Activated CD4-positive, alpha-beta T cell treated with anti-CD3 and anti-CD28 coated beads, Interleukin-2, amount 10 ng/mL, durations not matched to agents 7 days and 5 days (primary cell): Measurements from ENCODE around the gene CEPT1. TPM values are rescaled to one million over a fixed set of nuclear protein-coding genes. Genes with fewer than 3 reads are reported as not detected.
"Not testable (repeated sequence)": the region's sequence is repeated elsewhere in the genome, so short reads cannot be mapped to it uniquely, and the experiment has no call there.

Experiments used
- CTCF ChIA-PET: fragments of 350-600 bp; sonication (Branson Sonifier 250); formaldehyde crosslinking; loops from one replicate; lab custom pipeline; 2021; ENCODE audit warnings: antibody characterized with exemption; lab: Charles Lee
- POLR2A ChIA-PET: fragments of 350-600 bp; sonication (Branson Sonifier 250); formaldehyde crosslinking; loops from one replicate; lab custom pipeline; 2021; ENCODE audit warnings: antibody characterized with exemption; lab: Charles Lee
- DNase-seq: peaks from one replicate; pipeline ENCODE4 v3.0.0-alpha.2; 2020
- H3K27ac Mint-ChIP-seq: one replicate; pipeline ENCODE4 v1.8.0; 2021; ENCODE audit warnings: mild to moderate bottlenecking, moderate library complexity, mixed read lengths
- H3K27me3 Mint-ChIP-seq: one replicate; pipeline ENCODE4 v1.8.0; 2021; ENCODE audit warnings: mixed read lengths
- H3K36me3 Mint-ChIP-seq: one replicate; pipeline ENCODE4 v1.8.0; 2021; ENCODE audit warnings: low read depth, mixed read lengths
- H3K4me1 Mint-ChIP-seq: one replicate; pipeline ENCODE4 v1.8.0; 2021; ENCODE audit warnings: mixed read lengths
- H3K4me3 Mint-ChIP-seq: one replicate; pipeline ENCODE4 v1.8.0; 2021; ENCODE audit warnings: mild to moderate bottlenecking, moderate library complexity, mixed read lengths
- H3K9me3 Mint-ChIP-seq: one replicate; pipeline ENCODE4 v1.8.0; 2021; ENCODE audit warnings: mixed read lengths
- total RNA-seq, 2 experiments: library from RNA; stranded (reverse); gene quantifications; one replicate each; pipeline ENCODE4 v1.2.3, GENCODE V29; 2021

CEPT1 gene
- total RNA-seq, 2 experiments from 2014 or later: 42.1 to 50.2 TPM

- Mint-ChIP-seq H3K4me3 (peak overlapping the region; percentile 100), H3K36me3 (peaks cover 16% of the 10 kb centered on the region), H3K4me1 (peaks cover 80% of the 10 kb centered on the region), H3K27ac (peak overlapping the region; percentile 84), H3K27me3 (no peaks in the 10 kb centered on the region), H3K9me3 (peaks cover 3% of the 10 kb centered on the region)
- no peak for DNase-seq
- CTCF ChIA-PET: interaction anchor here (0.6 kb wide), 1 partner anchor 1183 kb away, joined by 3 read pairs; no protein-coding TSS in a partner anchor
- POLR2A ChIA-PET: no interaction called here
Observed at GRCh38 chr1:111204983-111205713, 65.1 kb downstream of the CEPT1 start.

GRCh38 chr1:111205714-111206050, 65.7 kb downstream of the CEPT1 start:
- Mint-ChIP-seq H3K4me1 (peaks cover 82% of the 10 kb centered on the region), H3K27ac (no peak overlapping the region), H3K36me3 (peaks cover 11% of the 10 kb centered on the region), H3K9me3 (peaks cover 5% of the 10 kb centered on the region), H3K4me3 (peak overlapping the region; percentile 100), H3K27me3 (no peaks in the 10 kb centered on the region)
- no peak for DNase-seq
- POLR2A ChIA-PET: no interaction called here
- CTCF ChIA-PET: interaction anchor here (2.1 kb wide), 1 partner anchor 14 kb away, joined by 4 read pairs; no protein-coding TSS in a partner anchor

- no peaks in the 10 kb centered on the region for H3K27me3 Mint-ChIP-seq
- H3K4me3 Mint-ChIP-seq: no peak overlapping the region
- ChIA-PET POLR2A (no interaction called here), CTCF (interaction anchor here (0.7 to 1.4 kb wide), 3 partner anchors 12 to 17 kb away, joined by 3 read pairs; no protein-coding TSS in a partner anchor)
- peaks cover 73% of the 10 kb centered on the region for H3K4me1 Mint-ChIP-seq
- peaks cover 5% of the 10 kb centered on the region for H3K9me3 Mint-ChIP-seq
- peaks cover 13% of the 10 kb centered on the region for H3K36me3 Mint-ChIP-seq
- DNase-seq: no peak
- no peak overlapping the region for H3K27ac Mint-ChIP-seq
Observed at GRCh38 chr1:111208921-111209320, 68.9 kb downstream of the CEPT1 start.

GRCh38 chr1:111209622-111210021, 69.6 kb downstream of the CEPT1 start:
- no peak for DNase-seq
- H3K4me1 Mint-ChIP-seq: peaks cover 79% of the 10 kb centered on the region
- POLR2A ChIA-PET: no interaction called here
- peaks cover 5% of the 10 kb centered on the region for H3K9me3 Mint-ChIP-seq
- CTCF ChIA-PET: interaction anchor here (0.7 to 1.4 kb wide), 2 partner anchors 13 to 16 kb away, joined by 3 read pairs; no protein-coding TSS in a partner anchor
- H3K4me3 Mint-ChIP-seq: no peak overlapping the region
- H3K36me3 Mint-ChIP-seq: peaks cover 13% of the 10 kb centered on the region
- no peaks in the 10 kb centered on the region for H3K27me3 Mint-ChIP-seq
- no peak overlapping the region for H3K27ac Mint-ChIP-seq

GRCh38 chr1:111211921-111212320, 71.9 kb downstream of the CEPT1 start:
- no peak for DNase-seq
- Mint-ChIP-seq H3K27ac (no peak overlapping the region), H3K4me3 (no peak overlapping the region), H3K9me3 (peaks cover 5% of the 10 kb centered on the region), H3K36me3 (peaks cover 12% of the 10 kb centered on the region), H3K27me3 (no peaks in the 10 kb centered on the region), H3K4me1 (peaks cover 81% of the 10 kb centered on the region)
- POLR2A ChIA-PET: interaction anchor here (0.5 kb wide), 1 partner anchor 9 kb away, joined by 4 read pairs; no protein-coding TSS in a partner anchor
- CTCF ChIA-PET: interaction anchor here (1.5 kb wide), 1 partner anchor 14 kb away, joined by 3 read pairs; no protein-coding TSS in a partner anchor

- no peak overlapping the region for H3K4me3 Mint-ChIP-seq
- no peak for DNase-seq
- CTCF ChIA-PET: interaction anchor here (0.6 kb wide), 1 partner anchor 213 kb away, joined by 5 read pairs; no protein-coding TSS in a partner anchor
- POLR2A ChIA-PET: no interaction called here
- peaks cover 17% of the 10 kb centered on the region for H3K36me3 Mint-ChIP-seq
- peaks cover 85% of the 10 kb centered on the region for H3K4me1 Mint-ChIP-seq
- H3K27me3 Mint-ChIP-seq: no peaks in the 10 kb centered on the region
- H3K27ac Mint-ChIP-seq: peak overlapping the region; percentile 93
- peaks cover 7% of the 10 kb centered on the region for H3K9me3 Mint-ChIP-seq
Observed at GRCh38 chr1:111212634-111213335, 72.8 kb downstream of the CEPT1 start.

- H3K4me3 Mint-ChIP-seq: peak overlapping the region; percentile 13
- H3K36me3 Mint-ChIP-seq: peaks cover 21% of the 10 kb centered on the region
Observed at GRCh38 chr1:111213412-111213811, 73.4 kb downstream of the CEPT1 start.

GRCh38 chr1:111214074-111214801, 74.2 kb downstream of the CEPT1 start:
- Mint-ChIP-seq H3K4me3 (peak overlapping the region; percentile 60), H3K36me3 (peaks cover 23% of the 10 kb centered on the region), H3K4me1 (peaks cover 87% of the 10 kb centered on the region), H3K27ac (peak overlapping the region; percentile 93), H3K27me3 (no peaks in the 10 kb centered on the region), H3K9me3 (peaks cover 6% of the 10 kb centered on the region)
- CTCF ChIA-PET: interaction anchor here (0.6 to 3.3 kb wide), 8 partner anchors 9 to 243 kb away, joined by 3 to 24 read pairs (median 4); partner anchors contain the start of gene CHI3L2
- no peak for DNase-seq
- POLR2A ChIA-PET: interaction anchor here (0.6 to 2.6 kb wide), 4 partner anchors 10 to 402 kb away, joined by 3 to 32 read pairs (median 4); partner anchors contain the start of gene DENND2D

More at GRCh38 chr1:111213412-111213811, 73.4 kb downstream of the CEPT1 start:
- Mint-ChIP-seq H3K4me1 (peaks cover 85% of the 10 kb centered on the region), H3K27me3 (no peaks in the 10 kb centered on the region), H3K9me3 (peaks cover 6% of the 10 kb centered on the region), H3K27ac (peak overlapping the region; percentile 93)
- ChIA-PET CTCF (interaction anchor here (1.2 to 3.3 kb wide), 2 partner anchors 12 to 16 kb away, joined by 5 to 24 read pairs; no protein-coding TSS in a partner anchor), POLR2A (interaction anchor here (2.6 kb wide), 1 partner anchor 14 kb away, joined by 32 read pairs; the partner anchor contains the start of gene DENND2D)
- DNase-seq: no peak

- Mint-ChIP-seq H3K27ac (peak overlapping the region; percentile 93), H3K36me3 (peaks cover 25% of the 10 kb centered on the region), H3K27me3 (no peaks in the 10 kb centered on the region), H3K4me3 (peak overlapping the region; percentile 60), H3K4me1 (peaks cover 88% of the 10 kb centered on the region), H3K9me3 (peaks cover 6% of the 10 kb centered on the region)
- POLR2A ChIA-PET: interaction anchor here (0.9 to 2.6 kb wide), 4 partner anchors 11 to 23 kb away, joined by 3 to 32 read pairs (median 4); partner anchors contain the start of gene DENND2D
- CTCF ChIA-PET: interaction anchor here (0.6 to 3.3 kb wide), 10 partner anchors 8 to 1366 kb away, joined by 3 to 24 read pairs (median 4); partner anchors contain the start of gene CHI3L2
- peak; percentile 58 for DNase-seq
Observed at GRCh38 chr1:111214884-111215283, 74.9 kb downstream of the CEPT1 start.

GRCh38 chr1:111215285-111215684, 75.3 kb downstream of the CEPT1 start:
- H3K27ac Mint-ChIP-seq: peak overlapping the region; percentile 93
- H3K4me1 Mint-ChIP-seq: peaks cover 88% of the 10 kb centered on the region
- not testable (repeated sequence) for H3K27me3 Mint-ChIP-seq, H3K9me3 Mint-ChIP-seq, DNase-seq
- peaks cover 25% of the 10 kb centered on the region for H3K36me3 Mint-ChIP-seq
- ChIA-PET POLR2A (interaction anchor here (1.2 to 2.6 kb wide), 3 partner anchors 13 to 23 kb away, joined by 3 to 32 read pairs (median 5); partner anchors contain the start of gene DENND2D), CTCF (interaction anchor here (0.6 to 3.3 kb wide), 9 partner anchors 8 to 1366 kb away, joined by 3 to 24 read pairs (median 5); partner anchors contain the start of gene DENND2D)
- H3K4me3 Mint-ChIP-seq: peak overlapping the region; percentile 60

GRCh38 chr1:111216751-111217150, 76.7 kb downstream of the CEPT1 start:
- CTCF ChIA-PET: interaction anchor here (1.0 to 5.5 kb wide), 4 partner anchors 9 to 19 kb away, joined by 3 to 30 read pairs (median 8); partner anchors contain the start of gene DENND2D
- Mint-ChIP-seq H3K36me3 (peaks cover 25% of the 10 kb centered on the region), H3K4me1 (peaks cover 96% of the 10 kb centered on the region), H3K27me3 (no peaks in the 10 kb centered on the region), H3K9me3 (peaks cover 3% of the 10 kb centered on the region), H3K27ac (peak overlapping the region; percentile 93), H3K4me3 (peak overlapping the region; percentile 60)
- POLR2A ChIA-PET: interaction anchor here (0.7 to 1.3 kb wide), 2 partner anchors 13 to 522 kb away, joined by 4 to 5 read pairs; no protein-coding TSS in a partner anchor
- DNase-seq: no peak
